HG03175 (cell line): Measurements from ENCODE around the gene CXorf66.
"Not testable (repeated sequence)": the region's sequence is repeated elsewhere in the genome, so short reads cannot be mapped to it uniquely, and the experiment has no call there.

Experiments
- ATAC-seq: cut with Tn5 transposase; IDR thresholded peaks from one replicate; pipeline ENCODE4 v1.9.1; 2021; ENCODE audit warnings: mild to moderate bottlenecking, moderate library complexity; ENCODE audit not compliant: unreplicated experiment

Gene CXorf66

GRCh38 chrX:139930401-139930800, 34.9 kb downstream of the CXorf66 start:
- ATAC-seq: no peak

- ATAC-seq: no peak
Measured at GRCh38 chrX:139929876-139930275, 35.4 kb downstream of the CXorf66 start.

- no peak for ATAC-seq
Measured at GRCh38 chrX:139924696-139925095, 40.6 kb downstream of the CXorf66 start.

GRCh38 chrX:139924069-139924695, 41.1 kb downstream of the CXorf66 start:
- ATAC-seq: no peak

GRCh38 chrX:139921142-139921541, 44.2 kb downstream of the CXorf66 start:
- not testable (repeated sequence) for ATAC-seq

- no peak for ATAC-seq
Measured at GRCh38 chrX:139920316-139920715, 45.0 kb downstream of the CXorf66 start.

GRCh38 chrX:139914421-139914820, 50.9 kb downstream of the CXorf66 start:
- no peak for ATAC-seq

GRCh38 chrX:139909712-139910111, 55.6 kb downstream of the CXorf66 start:
- no peak for ATAC-seq

GRCh38 chrX:139907078-139907477, 58.2 kb downstream of the CXorf66 start:
- no peak for ATAC-seq

- ATAC-seq: no peak
Measured at GRCh38 chrX:139905743-139906142, 59.6 kb downstream of the CXorf66 start.
